Inferior parietal cortex (tissue), 1 donor: ENCODE results near the gene MMP24.
"Not testable (repeated sequence)": the region's sequence is repeated elsewhere in the genome, so short reads cannot be mapped to it uniquely, and the experiment has no call there.

Source experiments
- DNase-seq: peaks from one replicate; pipeline ENCODE4 v3.0.0-alpha.2; 2016; ENCODE audit errors: extremely low spot score

Gene MMP24

GRCh38 chr20:35257175-35257909 lies 30.9 kb downstream of the MMP24 start:
- DNase-seq = no peak

GRCh38 chr20:35260426-35260825 lies 33.9 kb downstream of the MMP24 start:
- no peak for DNase-seq

- not testable (repeated sequence) for DNase-seq
These were observed 35.8 kb downstream of the MMP24 start for GRCh38 chr20:35262321-35262720.

- not testable (repeated sequence) for DNase-seq
These were observed 36.4 kb downstream of the MMP24 start for GRCh38 chr20:35262731-35263531.

GRCh38 chr20:35263532-35264341 lies 37.2 kb downstream of the MMP24 start:
- DNase-seq = no peak

- DNase-seq = no peak
These were observed 38.3 kb downstream of the MMP24 start for GRCh38 chr20:35264755-35265154.

GRCh38 chr20:35267092-35267491 lies 40.6 kb downstream of the MMP24 start:
- no peak for DNase-seq

- peak; percentile 53 for DNase-seq
These were observed 42.7 kb downstream of the MMP24 start for GRCh38 chr20:35269055-35269781.

GRCh38 chr20:35270021-35270902 lies 43.8 kb downstream of the MMP24 start:
- DNase-seq = no peak

- DNase-seq = no peak
These were observed 44.8 kb downstream of the MMP24 start for GRCh38 chr20:35271073-35271882.

- DNase-seq = no peak
These were observed 45.4 kb downstream of the MMP24 start for GRCh38 chr20:35271904-35272303.

GRCh38 chr20:35273449-35274171 lies 47.1 kb downstream of the MMP24 start:
- peak; percentile 40 for DNase-seq

GRCh38 chr20:35274172-35275092 lies 47.9 kb downstream of the MMP24 start:
- no peak for DNase-seq

- no peak for DNase-seq
These were observed 49.3 kb downstream of the MMP24 start for GRCh38 chr20:35275741-35276251.

GRCh38 chr20:35276408-35276807 lies 49.9 kb downstream of the MMP24 start:
- no peak for DNase-seq

GRCh38 chr20:35277127-35277526 lies 50.6 kb downstream of the MMP24 start:
- DNase-seq = no peak

- peak; percentile 82 for DNase-seq
These were observed 51.3 kb downstream of the MMP24 start, which contains the start of gene MMP24OS for GRCh38 chr20:35277531-35278395. Gene MMP24OS (minus strand): TSS chr20:35278122. CDS start chr20:35277929, 193 bp downstream.
